ENCODE results near the gene CHRM2.

The CHRM2 gene

GRCh38 chr7:136938476-136938875, 70.0 kb downstream of the CHRM2 start:
- no peak for TF ChIP-seq CTCF (IDR thresholded peaks at IDR 0.05; ENCODE audit: low read length, missing control alignments)
- H3K4me3 ChIP-seq (replicated peaks; ENCODE audit: low read depth, low read length) = no peak overlapping the region
- DNase-seq (ENCODE audit: low read depth) = no peak

- TF ChIP-seq CTCF (IDR thresholded peaks at IDR 0.05; ENCODE audit: low read length, missing control alignments) = no peak
- no peak for DNase-seq (ENCODE audit: low read depth)
- no peak overlapping the region for H3K4me3 ChIP-seq (replicated peaks; ENCODE audit: low read depth, low read length)
Observed at GRCh38 chr7:136940122-136940521, 71.7 kb downstream of the CHRM2 start.

- no peak for TF ChIP-seq CTCF (IDR thresholded peaks at IDR 0.05; ENCODE audit: low read length, missing control alignments)
- no peak overlapping the region for H3K4me3 ChIP-seq (replicated peaks; ENCODE audit: low read depth, low read length)
- no peak for DNase-seq (ENCODE audit: low read depth)
Observed at GRCh38 chr7:136940917-136941316, 72.5 kb downstream of the CHRM2 start.

GRCh38 chr7:136941816-136942215, 73.4 kb downstream of the CHRM2 start:
- TF ChIP-seq CTCF (IDR thresholded peaks at IDR 0.05; ENCODE audit: low read length, missing control alignments) = no peak
- no peak for DNase-seq (ENCODE audit: low read depth)
- no peak overlapping the region for H3K4me3 ChIP-seq (replicated peaks; ENCODE audit: low read depth, low read length)

- DNase-seq (ENCODE audit: low read depth) = no peak
- TF ChIP-seq CTCF (IDR thresholded peaks at IDR 0.05; ENCODE audit: low read length, missing control alignments) = no peak
- no peak overlapping the region for H3K4me3 ChIP-seq (replicated peaks; ENCODE audit: low read depth, low read length)
Observed at GRCh38 chr7:136942401-136942800, 73.9 kb downstream of the CHRM2 start.

GRCh38 chr7:136942994-136943393, 74.5 kb downstream of the CHRM2 start:
- DNase-seq (ENCODE audit: low read depth) = no peak
- TF ChIP-seq CTCF (IDR thresholded peaks at IDR 0.05; ENCODE audit: low read length, missing control alignments) = no peak
- H3K4me3 ChIP-seq (replicated peaks; ENCODE audit: low read depth, low read length) = no peak overlapping the region

- DNase-seq (ENCODE audit: low read depth) = peak; percentile 34
- TF ChIP-seq CTCF (IDR thresholded peaks at IDR 0.05; ENCODE audit: low read length, missing control alignments) = no peak
- H3K4me3 ChIP-seq (replicated peaks; ENCODE audit: low read depth, low read length) = no peak overlapping the region
Observed at GRCh38 chr7:136947347-136947746, 78.9 kb downstream of the CHRM2 start.
